Measurements from ENCODE around the gene HERPUD1.
"Not testable (repeated sequence)": the region's sequence is repeated elsewhere in the genome, so short reads cannot be mapped to it uniquely, and the experiment has no call there.

The HERPUD1 gene

GRCh38 chr16:56934599-56935145 is 2.7 kb downstream of the HERPUD1 start:
- DNase-seq (ENCODE audit: low spot score) = not testable (repeated sequence)

- DNase-seq (ENCODE audit: low spot score) = no peak
Observed at GRCh38 chr16:56935201-56935600, 3.3 kb downstream of the HERPUD1 start.

GRCh38 chr16:56936491-56936890 is 4.5 kb downstream of the HERPUD1 start:
- DNase-seq (ENCODE audit: low spot score) = no peak

DNA sequence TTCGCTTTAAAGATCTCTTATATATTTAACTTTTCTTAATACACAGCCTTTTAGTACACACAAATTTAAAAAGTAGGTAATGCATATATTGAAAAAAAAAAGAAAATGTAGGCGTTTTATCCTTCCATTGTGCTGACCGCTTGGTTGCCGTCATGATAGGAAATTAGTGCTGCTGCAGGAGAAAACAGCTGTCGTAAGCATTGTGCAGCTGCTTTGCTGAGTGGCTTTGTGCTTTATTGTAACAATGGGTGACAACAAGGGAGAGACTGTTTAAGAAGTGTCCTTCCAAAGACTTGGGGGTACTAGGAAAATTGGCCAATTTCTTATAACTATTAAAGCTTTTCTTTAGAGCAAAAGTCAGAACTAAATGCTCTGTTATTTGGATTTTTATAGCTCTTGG is 5.0 kb downstream of the HERPUD1 start:
- no peak for DNase-seq (ENCODE audit: low spot score)

DNA sequence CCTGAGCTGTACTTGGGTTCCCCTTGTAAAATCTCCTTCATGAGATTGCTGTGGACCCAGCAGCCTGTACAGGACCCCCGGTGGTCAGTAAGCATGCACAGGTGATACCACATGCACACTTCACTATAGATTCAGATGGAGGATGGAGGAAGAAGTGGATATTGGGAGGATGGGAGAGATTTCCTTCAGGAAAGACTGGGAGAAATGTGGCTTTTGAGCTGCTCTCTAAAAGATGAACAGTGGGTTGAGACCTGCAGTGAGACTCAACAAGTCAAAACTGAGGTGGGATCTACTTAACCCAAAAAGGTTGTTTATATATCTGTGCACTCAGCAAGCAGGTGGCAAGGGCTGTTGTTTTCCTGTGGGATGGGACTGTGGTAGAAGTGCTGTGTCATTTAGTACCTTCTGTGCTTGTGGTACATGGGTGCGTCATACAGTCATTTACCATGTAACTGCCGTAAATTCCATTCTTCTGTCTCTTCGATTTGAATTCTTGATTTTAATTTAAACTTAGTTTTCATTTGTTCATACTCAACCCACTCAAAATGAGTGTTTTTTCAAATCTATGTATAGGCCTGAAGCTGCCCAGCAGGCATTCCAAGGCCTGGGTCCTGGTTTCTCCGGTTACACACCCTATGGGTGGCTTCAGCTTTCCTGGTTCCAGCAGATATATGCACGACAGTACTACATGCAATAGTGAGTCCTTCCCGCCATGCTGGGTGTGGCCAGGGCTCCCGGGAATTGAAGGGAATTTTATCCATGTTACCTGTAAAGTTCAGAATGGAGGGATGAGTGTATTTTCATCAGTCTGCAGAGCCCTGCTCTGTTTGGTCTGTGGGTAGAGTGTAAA is 6.9 kb downstream of the HERPUD1 start:
- no peak for DNase-seq (ENCODE audit: low spot score)

DNA sequence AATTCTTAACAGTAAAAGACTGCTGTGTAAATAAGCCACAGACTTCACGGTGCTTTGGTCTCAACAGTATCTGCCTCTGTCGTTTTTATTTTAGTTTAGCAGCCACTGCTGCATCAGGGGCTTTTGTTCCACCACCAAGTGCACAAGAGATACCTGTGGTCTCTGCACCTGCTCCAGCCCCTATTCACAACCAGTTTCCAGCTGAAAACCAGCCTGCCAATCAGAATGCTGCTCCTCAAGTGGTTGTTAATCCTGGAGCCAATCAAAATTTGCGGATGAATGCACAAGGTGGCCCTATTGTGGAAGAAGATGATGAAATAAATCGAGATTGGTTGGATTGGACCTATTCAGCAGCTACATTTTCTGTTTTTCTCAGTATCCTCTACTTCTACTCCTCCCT is 7.9 kb downstream of the HERPUD1 start:
- DNase-seq (ENCODE audit: low spot score) = no peak

GRCh38 chr16:56941092-56941491 is 9.2 kb downstream of the HERPUD1 start:
- no peak for DNase-seq (ENCODE audit: low spot score)

DNA sequence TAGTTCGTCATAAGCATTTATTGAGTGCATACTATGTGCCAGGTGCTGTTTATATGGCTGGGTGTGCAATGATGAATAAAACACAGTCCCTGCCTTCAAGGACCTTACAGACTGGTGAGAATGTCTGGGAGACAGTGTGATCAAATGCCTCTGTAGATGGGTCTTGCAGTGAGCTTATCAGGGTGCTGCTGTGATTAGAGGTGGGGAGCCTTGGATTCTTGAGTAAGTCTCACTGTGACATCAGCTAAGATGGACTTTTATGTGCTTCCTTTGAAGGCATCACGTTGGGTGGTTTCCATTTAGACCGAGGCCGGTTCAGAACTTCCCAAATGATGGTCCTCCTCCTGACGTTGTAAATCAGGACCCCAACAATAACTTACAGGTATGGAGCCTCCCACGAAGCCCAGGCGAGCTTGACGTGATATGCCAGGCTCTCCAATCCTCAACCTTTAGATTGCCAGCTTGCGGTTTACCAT is 10.0 kb downstream of the HERPUD1 start:
- DNase-seq (ENCODE audit: low spot score) = no peak

DNA sequence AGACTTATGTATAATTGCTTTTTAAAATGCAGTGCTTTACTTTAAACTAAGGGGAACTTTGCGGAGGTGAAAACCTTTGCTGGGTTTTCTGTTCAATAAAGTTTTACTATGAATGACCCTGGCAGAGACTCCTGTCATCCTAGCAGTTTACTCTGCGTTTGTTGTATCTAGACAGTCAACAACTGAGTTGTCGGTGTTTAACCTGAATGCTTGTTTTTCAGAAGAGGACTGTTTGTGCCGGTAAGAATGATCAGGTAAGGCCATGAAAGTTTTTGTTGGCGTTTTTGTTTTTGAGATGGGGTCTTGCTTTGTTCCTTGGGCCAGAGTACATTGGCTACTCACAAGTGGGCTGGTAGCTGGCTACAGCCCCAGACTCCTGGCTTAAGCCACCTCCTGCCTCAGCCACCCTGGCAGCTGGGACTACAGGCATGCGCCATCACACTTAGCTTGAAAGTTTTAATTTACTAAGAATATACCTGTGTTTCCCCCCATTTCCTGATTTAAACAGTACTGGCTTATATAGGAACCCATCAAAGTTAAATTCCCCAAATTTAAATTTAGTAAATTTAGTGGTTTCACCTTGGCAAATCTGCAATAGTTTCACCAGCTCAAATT is 11.9 kb downstream of the HERPUD1 start:
- no peak for DNase-seq (ENCODE audit: low spot score)

DNA sequence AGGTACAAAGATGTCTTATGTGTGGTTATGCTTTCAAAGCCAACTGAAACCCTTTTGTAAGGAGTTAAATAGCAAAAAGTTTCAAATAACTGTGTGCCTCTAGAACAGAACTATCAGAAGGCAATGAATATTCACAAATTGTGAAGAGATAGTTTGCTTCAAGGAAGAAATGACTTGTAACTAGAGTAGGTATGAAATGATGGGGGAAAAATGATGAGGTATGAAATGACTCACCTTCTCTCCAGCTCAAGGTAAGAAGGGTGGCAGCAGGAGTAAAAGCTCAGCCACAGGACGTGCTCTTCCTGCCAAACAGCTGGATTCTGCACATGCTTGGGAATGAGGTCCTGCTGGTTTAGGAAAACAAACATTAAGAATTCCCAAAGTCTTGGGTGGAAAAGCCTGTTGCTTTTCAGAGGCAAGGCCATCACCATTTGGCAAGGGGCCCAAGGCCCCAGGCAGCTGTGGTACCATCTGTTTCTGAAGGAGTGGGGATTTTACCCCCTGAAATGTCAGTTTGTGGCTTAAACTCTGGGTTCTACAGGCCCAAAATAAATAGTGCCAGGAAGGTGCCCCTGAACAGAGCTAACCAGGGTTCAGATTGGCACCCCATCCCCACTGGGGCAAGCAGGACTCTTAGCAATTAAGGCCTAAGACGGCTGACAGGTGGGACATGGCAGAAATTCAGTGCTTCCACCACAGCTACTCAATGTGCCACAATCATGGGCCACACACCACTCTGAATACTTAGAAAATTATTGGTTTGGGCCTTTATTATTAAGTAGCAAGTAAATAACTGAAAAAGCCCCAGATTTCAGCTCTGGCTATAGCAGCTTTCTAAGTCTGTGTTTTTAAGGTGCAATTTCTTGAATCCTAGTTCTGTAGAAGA is 13.3 kb downstream of the HERPUD1 start:
- no peak for DNase-seq (ENCODE audit: low spot score)

GRCh38 chr16:56945847-56946527 is 14.0 kb downstream of the HERPUD1 start:
- DNase-seq (ENCODE audit: low spot score) = no peak

DNA sequence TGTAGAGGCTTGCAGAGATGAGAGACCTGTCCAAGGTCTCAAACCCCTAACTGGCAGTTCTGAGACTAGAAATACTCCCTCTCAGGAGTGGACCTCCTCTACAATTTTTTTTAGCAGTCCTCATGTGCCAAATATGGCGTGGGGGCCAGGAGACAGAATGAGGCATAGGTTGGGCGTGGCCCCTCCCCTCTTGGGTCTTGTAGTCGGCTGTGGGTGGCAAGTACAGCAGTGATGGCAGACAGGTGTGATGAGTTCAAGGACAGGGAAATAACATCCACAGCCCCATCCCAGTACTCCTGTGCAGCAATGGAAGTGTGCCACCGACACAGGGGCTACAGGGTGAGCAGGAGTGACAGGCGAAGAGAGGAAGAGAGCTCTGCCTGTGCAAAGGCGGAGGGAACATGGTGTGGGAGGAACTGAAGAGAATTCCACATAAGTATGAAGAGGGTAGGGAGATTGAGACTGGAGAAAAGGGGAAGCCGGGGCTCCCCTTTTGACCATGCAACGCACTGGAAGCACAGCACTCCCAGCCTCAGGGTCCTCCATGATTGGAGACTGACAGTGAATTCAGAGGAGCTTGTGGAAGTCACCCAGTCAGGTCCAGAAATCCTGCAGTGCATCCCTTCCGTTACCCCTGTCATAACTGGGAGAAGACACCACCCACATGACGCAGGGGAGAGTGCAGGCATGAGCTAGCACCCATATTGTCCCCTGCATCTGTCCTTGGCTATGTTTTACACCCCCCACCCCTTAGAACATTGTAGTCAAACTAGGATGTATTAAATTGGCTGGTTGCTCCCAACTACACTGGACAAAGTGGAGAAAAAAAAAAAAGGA is 15.0 kb downstream of the HERPUD1 start:
- DNase-seq (ENCODE audit: low spot score) = no peak

DNA sequence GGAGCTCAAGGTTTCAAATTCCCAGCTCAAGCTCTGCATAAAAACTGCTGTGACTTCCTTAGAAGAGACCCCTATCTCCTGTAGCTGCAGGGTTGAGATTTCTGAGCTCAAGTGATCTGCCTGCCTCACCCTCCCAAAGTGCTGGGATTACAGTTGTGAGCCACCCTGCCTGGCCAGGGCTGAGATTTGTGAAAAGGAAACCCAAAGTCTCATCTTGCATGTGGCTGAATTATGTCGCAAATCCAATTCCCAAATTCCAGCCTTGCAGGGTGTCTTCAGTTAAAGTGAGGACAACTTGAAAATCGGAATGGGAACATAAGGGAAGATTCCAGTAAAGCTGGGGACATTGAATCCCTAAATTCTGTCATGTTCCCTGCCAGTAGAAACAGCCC is 15.7 kb downstream of the HERPUD1 start:
- no peak for DNase-seq (ENCODE audit: low spot score)

DNA sequence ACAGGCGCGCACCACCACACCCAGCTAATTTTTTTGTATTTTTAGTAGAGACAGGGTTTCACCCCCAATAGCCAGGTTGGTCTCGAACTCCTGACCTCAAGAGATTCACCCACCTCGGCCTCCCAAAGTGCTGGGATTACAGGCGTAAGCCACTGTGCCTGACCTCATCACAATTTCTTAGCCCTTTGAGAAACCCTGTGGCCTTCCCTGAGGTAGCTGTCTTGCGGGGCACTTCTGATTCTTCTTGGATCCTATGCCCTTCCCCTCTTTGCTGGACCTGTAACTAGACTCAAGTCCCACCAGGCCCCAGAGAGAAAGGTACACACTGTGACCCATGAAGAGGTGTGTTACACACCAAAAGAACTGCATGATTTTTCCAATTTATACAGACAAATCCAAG is 16.3 kb downstream of the HERPUD1 start:
- DNase-seq (ENCODE audit: low spot score) = no peak

DNA sequence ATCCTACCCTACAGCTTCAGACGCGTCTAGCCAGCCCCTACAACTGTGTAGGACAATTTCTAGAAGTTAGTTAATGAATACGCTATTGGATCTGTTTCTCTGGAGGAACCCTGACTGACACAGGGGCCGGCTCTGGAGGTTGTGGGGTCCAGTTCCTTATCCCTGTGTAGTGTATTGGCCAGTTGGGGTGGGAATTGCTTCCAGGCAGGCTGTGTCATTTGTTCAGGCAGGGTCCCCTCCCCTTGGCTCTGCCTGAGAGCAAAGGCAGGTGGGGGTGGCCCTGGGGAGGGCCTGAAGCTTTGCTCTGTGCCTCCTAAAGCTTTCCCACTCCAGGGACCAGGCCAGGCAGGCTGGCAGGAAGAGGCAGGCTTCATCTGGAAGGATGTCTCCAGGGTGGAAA is 18.1 kb downstream of the HERPUD1 start:
- DNase-seq (ENCODE audit: low spot score) = no peak

- no peak for DNase-seq (ENCODE audit: low spot score)
Observed at GRCh38 chr16:56950455-56950854, 18.5 kb downstream of the HERPUD1 start.

- DNase-seq (ENCODE audit: low spot score) = peak; percentile 60
Observed at GRCh38 chr16:56950881-56951771, 19.2 kb downstream of the HERPUD1 start.

GRCh38 chr16:56953006-56953405 is 21.1 kb downstream of the HERPUD1 start:
- DNase-seq (ENCODE audit: low spot score) = no peak

DNA sequence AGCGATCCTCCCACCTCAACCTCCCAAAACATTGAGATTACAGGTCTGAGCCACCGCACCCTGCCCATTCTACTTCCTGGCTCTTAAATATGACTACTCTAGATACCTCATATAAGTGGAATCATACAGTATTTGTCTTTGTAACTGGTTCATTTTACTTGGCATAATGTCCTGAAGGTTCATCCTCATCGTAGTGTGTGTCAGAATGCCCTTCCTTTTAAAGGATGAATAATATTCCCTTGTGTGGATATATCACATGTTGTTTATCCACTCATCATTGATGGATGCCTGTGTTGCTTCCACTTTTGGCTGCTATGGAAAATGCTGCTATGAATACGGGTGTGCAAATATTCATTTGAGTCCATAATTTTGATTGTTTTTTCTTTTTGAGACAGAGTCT is 24.1 kb downstream of the HERPUD1 start:
- DNase-seq (ENCODE audit: low spot score) = no peak

- no peak for DNase-seq (ENCODE audit: low spot score)
Observed at GRCh38 chr16:56956756-56957155, 24.8 kb downstream of the HERPUD1 start.
